CD4-positive, alpha-beta T cell treated with Interleukin-2 at 100 ng/mL for 4 hours (primary cell): ENCODE results near the gene ARHGEF10L.
"Not testable (repeated sequence)": the region's sequence is repeated elsewhere in the genome, so short reads cannot be mapped to it uniquely, and the experiment has no call there.

Experiments used
- DNase-seq: peaks from one replicate; pipeline ENCODE4 v3.0.0-alpha.2; 2020; ENCODE audit warnings: low spot score

Gene ARHGEF10L

GRCh38 chr1:17743925-17744324 lies 204.4 kb downstream of the ARHGEF10L start:
- DNase-seq, result no peak

- DNase-seq, result no peak
Measured at GRCh38 chr1:17744666-17745478, 205.4 kb downstream of the ARHGEF10L start.

GRCh38 chr1:17745479-17745955 lies 206.0 kb downstream of the ARHGEF10L start:
- no peak for DNase-seq

- DNase-seq, result not testable (repeated sequence)
Measured at GRCh38 chr1:17746281-17746680, 206.8 kb downstream of the ARHGEF10L start.

GRCh38 chr1:17746920-17747319 lies 207.4 kb downstream of the ARHGEF10L start:
- no peak for DNase-seq
